Measurements from ENCODE around the gene S100A1. TPM values are rescaled to one million over a fixed set of nuclear protein-coding genes. Genes with fewer than 3 reads are reported as not detected.

Gene S100A1
- total RNA-seq, 1 experiment from 2014 or later = 1.3 TPM

- H3K4me1 Mint-ChIP-seq = peaks cover 22% of the 10 kb centered on the region
- H3K36me3 Mint-ChIP-seq = peaks cover 34% of the 10 kb centered on the region
- TF ChIP-seq ZBTB21 (CRISPR knock-in tag; IDR thresholded peaks at IDR 0.05; ENCODE audit: borderline replicate concordance) (no peak; the same call in 1 of the 2 replicates), NFE2L1 (CRISPR knock-in tag; IDR thresholded peaks at IDR 0.05) (peak; percentile 88), ZBTB43 (CRISPR knock-in tag; IDR thresholded peaks at IDR 0.05) (peak; percentile 63; the same call in 1 of the 2 replicates), FOXP4 (CRISPR knock-in tag; IDR thresholded peaks at IDR 0.05) (no peak; the same call in 1 of the 2 replicates), NR3C1 (CRISPR knock-in tag; conservative IDR thresholded peaks at IDR 0.05; ENCODE audit: low read depth) (no peak), E2F5 (CRISPR knock-in tag; IDR thresholded peaks at IDR 0.05) (peak; percentile 89), TEAD4 (CRISPR knock-in tag; IDR thresholded peaks at IDR 0.05) (0 out of 2 replicates have a peak, but pooled peaks have one; percentile 32), USF1 (CRISPR knock-in tag; IDR thresholded peaks at IDR 0.05) (peak; percentile 42; the same call in 1 of the 2 replicates), TP53 (CRISPR knock-in tag; IDR thresholded peaks at IDR 0.05) (0 out of 2 replicates have a peak, but pooled peaks have one; percentile 28), IRF1 (CRISPR knock-in tag; IDR thresholded peaks at IDR 0.05) (no peak), ZNF425 (CRISPR knock-in tag; conservative IDR thresholded peaks at IDR 0.05) (no peak), MYBL2 (CRISPR knock-in tag; IDR thresholded peaks at IDR 0.05) (peak; percentile 87), PRRX2 (CRISPR knock-in tag; IDR thresholded peaks at IDR 0.05) (no peak), GABPB1 (CRISPR knock-in tag; IDR thresholded peaks at IDR 0.05) (peak; percentile 85), HMGA2 (CRISPR knock-in tag; IDR thresholded peaks at IDR 0.05) (no peak), SP1 (CRISPR knock-in tag; conservative IDR thresholded peaks at IDR 0.05) (peak; percentile 88), ZNF138 (CRISPR knock-in tag; conservative IDR thresholded peaks at IDR 0.05) (no peak), GRHL2 (CRISPR knock-in tag; IDR thresholded peaks at IDR 0.05; ENCODE audit: insufficient replicate concordance, severe bottlenecking) (no peak), E2F4 (CRISPR knock-in tag; IDR thresholded peaks at IDR 0.05; ENCODE audit: borderline replicate concordance, low read depth) (peak; percentile 91), MAX (CRISPR knock-in tag; IDR thresholded peaks at IDR 0.05) (peak; percentile 58; the same call in 1 of the 2 replicates), STAT6 (CRISPR knock-in tag; conservative IDR thresholded peaks at IDR 0.05; ENCODE audit: low read depth) (no peak), ATF3 (CRISPR knock-in tag; conservative IDR thresholded peaks at IDR 0.05) (peak; percentile 52; the same call in 1 of the 2 replicates)
Observed at GRCh38 chr1:153633754-153634665, 5.8 kb downstream of the S100A1 start, which contains the start of gene CHTOP. Gene CHTOP, plus strand, starts transcription at chr1:153634066. Its CDS starts 2,523 bp downstream, at chr1:153636589.

More at GRCh38 chr1:153633754-153634665, 5.8 kb downstream of the S100A1 start, which contains the start of gene CHTOP:
- ChIA-PET CTCF (interaction anchor here (0.6 to 2.5 kb wide), 29 partner anchors 10 to 312 kb away, joined by 3 to 23 read pairs (median 5); partner anchors contain the start of genes NPR1, S100A14, S100A16 and S100A6), POLR2A (interaction anchor here (0.7 to 2.3 kb wide), 24 partner anchors 9 to 344 kb away, joined by 3 to 14 read pairs (median 6); partner anchors contain the start of genes CREB3L4, JTB, S100A16 and S100A4)
- Mint-ChIP-seq H3K27me3 (ENCODE audit: low read depth) (no peaks in the 10 kb centered on the region), H3K4me3 (peak within 1 kb of the TSS; percentile 86), H3K27ac (peak within 1 kb of the TSS; percentile 100), H3K9me3 (no peaks in the 10 kb centered on the region; the same call in 1 of the 2 replicates)
- ATAC-seq (peak; percentile 92), DNase-seq (ENCODE audit: low spot score) (peak; percentile 98)
